ENCODE measurements around the gene MRS2. TPM values are rescaled to one million over a fixed set of nuclear protein-coding genes. Genes with fewer than 3 reads are reported as not detected.

Gene MRS2
- total RNA-seq, 4 donors from 2014 or later: 17.2 to 63.2 (median 44.2) TPM

- intact Hi-C loops (cut with DNase I; ENCODE audit: low total_unique reads) (no loop called here), in situ Hi-C loops (cut with MboI; ENCODE audit: low sequenced_read_pairs in 4 of 4) (loop anchor here in 3 of 4 donors (5.0 to 25.0 kb wide), 4 partner anchors 104 to 324 kb away; partner anchors contain the start of gene C6orf62 (in 1 of the 3))
- TF ChIP-seq CTCF (IDR thresholded peaks at IDR 0.05 in 4 of 5, conservative IDR thresholded peaks at IDR 0.05 in 1 of 5) (no peak), POLR2A (IDR thresholded peaks at IDR 0.05) (no peak)
- Histone ChIP-seq H3K27ac (no peak overlapping the region), H3K36me3 (no peaks in the 10 kb centered on the region), H3K4me3 (no peak overlapping the region), H3K4me1 (peaks cover 9 to 13% of the 10 kb centered on the region in 2 donors), H3K27me3 (no peaks in the 10 kb centered on the region), H3K9me3 (no peaks in the 10 kb centered on the region)
- DNase-seq (no peak), ATAC-seq (no peak)
These were observed 11.5 kb upstream of the MRS2 start for GRCh38 chr6:24391208-24391607.

GRCh38 chr6:24391756-24392405, 10.9 kb upstream of the MRS2 start:
- H3K36me3 ChIP-seq: no peaks in the 10 kb centered on the region
- DNase-seq (no peak), ATAC-seq (no peak)
- intact Hi-C loops (cut with DNase I; ENCODE audit: low total_unique reads): no loop called here
- peaks cover 0 to 3% (median 0%) of the 10 kb centered on the region in 3 donors for H3K9me3 ChIP-seq
- no peaks in the 10 kb centered on the region for H3K27me3 ChIP-seq
- in situ Hi-C loops (cut with MboI; ENCODE audit: low sequenced_read_pairs in 4 of 4): loop anchor here in 3 of 4 donors (5.0 to 25.0 kb wide), 4 partner anchors 105 to 323 kb away; partner anchors contain the start of gene C6orf62 (in 1 of the 3)
- H3K4me1 ChIP-seq: peaks cover 9 to 13% of the 10 kb centered on the region in 2 donors
- no peak overlapping the region for H3K4me3 ChIP-seq
- H3K27ac ChIP-seq: no peak overlapping the region
- no peak for TF ChIP-seq POLR2A (IDR thresholded peaks at IDR 0.05)
- no peak for TF ChIP-seq CTCF (IDR thresholded peaks at IDR 0.05 in 4 of 5, conservative IDR thresholded peaks at IDR 0.05 in 1 of 5)

- peak in 1 of 2 donors; percentile 1 for ATAC-seq
These were observed 8.5 kb upstream of the MRS2 start for GRCh38 chr6:24394061-24394779.

More at GRCh38 chr6:24394061-24394779, 8.5 kb upstream of the MRS2 start:
- no peaks in the 10 kb centered on the region for H3K27me3 ChIP-seq
- H3K27ac ChIP-seq: peak overlapping the region; percentile 79 to 93 (median 90)
- H3K36me3 ChIP-seq: no peaks in the 10 kb centered on the region
- no peak for TF ChIP-seq POLR2A (IDR thresholded peaks at IDR 0.05)
- TF ChIP-seq CTCF (IDR thresholded peaks at IDR 0.05 in 4 of 5, conservative IDR thresholded peaks at IDR 0.05 in 1 of 5): no peak
- no peak for DNase-seq
- in situ Hi-C loops (cut with MboI; ENCODE audit: low sequenced_read_pairs in 4 of 4) (loop anchor here in 3 of 4 donors (5.0 to 25.0 kb wide), 4 partner anchors 107 to 321 kb away; partner anchors contain the start of gene C6orf62 (in 1 of the 3)), intact Hi-C loops (cut with DNase I; ENCODE audit: low total_unique reads) (loop anchor here (2.0 kb wide), 1 partner anchor 33 kb away; no protein-coding TSS in a partner anchor)
- H3K4me3 ChIP-seq: no peak overlapping the region
- H3K4me1 ChIP-seq: peaks cover 9 to 13% of the 10 kb centered on the region in 2 donors
- peaks cover 0 to 5% (median 0%) of the 10 kb centered on the region in 3 donors for H3K9me3 ChIP-seq

Measured in gastrocnemius medialis (tissue), 4 donors.